Heart right ventricle (tissue), 16 donors: Measurements from ENCODE around the gene PPP1R18. TPM values are rescaled to one million over a fixed set of nuclear protein-coding genes. Genes with fewer than 3 reads are reported as not detected.
A peak's percentile ranks its signal among the peaks of the same experiment; 100 is the strongest.

ENCODE experiments used
- ATAC-seq, 8 donors: fragments of 200-7000 bp; cut with Tn5 transposase; one replicate each; pipeline ENCODE4 v1.9.1; 2020; ENCODE audit warnings: mild to moderate bottlenecking in 8 of 8, moderate library complexity in 8 of 8, moderate number of reproducible peaks in 1 of 8
- DNase-seq, 2 donors: peaks; one replicate each; pipeline ENCODE4 v3.0.0-alpha.2; 2020
- H3K27ac ChIP-seq, 10 donors: fragments of 200-600 bp; sonication (generic) in 2 of 10; one replicate each; pipeline versions ENCODE4 v1.5.0 to v1.8.0; 2020 to 2022; ENCODE audit warnings: mild to moderate bottlenecking in 3 of 10
- H3K27me3 ChIP-seq, 7 donors: fragments of 200-600 bp; one replicate each; pipeline ENCODE4 v1.8.0; 2021 to 2022; ENCODE audit warnings: mild to moderate bottlenecking in 2 of 7
- H3K36me3 ChIP-seq, 9 donors: fragments of 200-600 bp; sonication (generic) in 1 of 9; one replicate each; pipeline versions ENCODE4 v1.5.0 to v1.8.0; 2020 to 2022; ENCODE audit warnings: mild to moderate bottlenecking in 2 of 9
- H3K4me1 ChIP-seq, 9 donors: fragments of 200-600 bp; sonication (generic) in 1 of 9; one replicate each; pipeline versions ENCODE4 v1.5.0 to v1.8.0; 2020 to 2022; ENCODE audit warnings: mild to moderate bottlenecking in 4 of 9
- H3K4me3 ChIP-seq, 10 donors: fragments of 200-600 bp; sonication (generic) in 2 of 10; one replicate each; pipeline versions ENCODE4 v1.5.0 to v1.8.0; 2020 to 2022; ENCODE audit warnings: mild to moderate bottlenecking in 7 of 10, moderate library complexity in 2 of 10
- H3K9me3 ChIP-seq, 11 donors: fragments of 200-600 bp in 10 of 11; sonication (generic) in 2 of 11; one replicate each; pipeline versions ENCODE4 v1.5.0 to v1.8.0; 2013 to 2022; ENCODE audit warnings: mild to moderate bottlenecking in 2 of 11, control low read depth in 1 of 11, moderate library complexity in 1 of 11
- WGBS, 2 donors: extraction: QIAGEN DNeasy Blood & Tissue Kit; methylation state at CpG; one replicate each; pipeline ENCODE4 v1.1.7; 2013; ENCODE audit warnings: inconsistent platforms in 1 of 2; 5-methylcytosine and 5-hydroxymethylcytosine counted together
- intact Hi-C, 10 donors: fragments of 100-400 bp; cut with DNase I; formaldehyde crosslinking; loops; one replicate each; pipeline versions ENCODE4 v1.11.1 to v1.14.2; 2022
- long read RNA-seq, 3 donors: library from polyadenylated mRNA; unstranded; transcript quantifications; one replicate each; pipeline ENCODE4 v2.0.0, GENCODE V29; 2020 to 2021
- polyA plus RNA-seq, 2 donors: library from polyadenylated mRNA; stranded (reverse); fragments of 200-250 nt; gene quantifications; one replicate each; pipeline ENCODE4 v1.2.3, GENCODE V29; 2013
- total RNA-seq, 10 donors: library from RNA; stranded (reverse); fragmentation: NEBNext Ultra II Directional in 3 of 10; extraction: Animal tissue kit (Norgen Biotek cat#: 25700) in 3 of 10; gene quantifications; one replicate each; pipeline versions ENCODE4 v1.2.1 to v1.2.4, GENCODE V29; 2021 to 2023
- TF ChIP-seq, protein P1 (sequence below), 9 donors: fragments of 200-600 bp; sonication (generic) in 2 of 9; IDR thresholded peaks; one replicate each; pipeline versions ENCODE4 v1.5.0 to v1.8.0; 2021 to 2022; ENCODE audit warnings: antibody characterized with exemption in 9 of 9, mild to moderate bottlenecking in 5 of 9, moderate library complexity in 1 of 9
- donor health status: Arrhythmogenic right ventricular cardiomyopathy.
- donor health status: ischemic (EF 13 %, LVEDD 7.1; RV severe dilation, severe dysfunction).
- donor health status: healthy with polysubstance abuse.
- donor health status: DM: no; HTN: yes; CAD: no.
- donor health status: DM: no; HTN: no; CAD: no.
- donor health status: ischemic (EF 25% LVEDD 6.9; RV normal size, moderate dysfunction).
- donor health status: ischemic (EF 25% LVEDD 5.7; RV mildly dilated, moderate dysfunction).
- donor health status: healthy.
- donor health status: DM: yes; HTN: yes; CAD: no.
- donor health status: Ischemic cardiomyopathy.
- donor health status: ischemic (EF 35%, LVEDD 5.7; RV mildly dilated, moderate dysfunction).
- donor health status: nonischemic (EF 11% LVEDD 7.7; RV severe dilation, severe dysfunction).
- donor health status: DM: yes; HTN: yes; CAD: no.
- donor health status: PGD.
- donor health status: ischemic (EF 29% LVEDD 5.4; RV normal size, mild dysfunction).
- donor health status: nonischemic (EF 23%, LVEDD 6.1; RV moderate dilation, normal function).

PPP1R18 gene, protein sequence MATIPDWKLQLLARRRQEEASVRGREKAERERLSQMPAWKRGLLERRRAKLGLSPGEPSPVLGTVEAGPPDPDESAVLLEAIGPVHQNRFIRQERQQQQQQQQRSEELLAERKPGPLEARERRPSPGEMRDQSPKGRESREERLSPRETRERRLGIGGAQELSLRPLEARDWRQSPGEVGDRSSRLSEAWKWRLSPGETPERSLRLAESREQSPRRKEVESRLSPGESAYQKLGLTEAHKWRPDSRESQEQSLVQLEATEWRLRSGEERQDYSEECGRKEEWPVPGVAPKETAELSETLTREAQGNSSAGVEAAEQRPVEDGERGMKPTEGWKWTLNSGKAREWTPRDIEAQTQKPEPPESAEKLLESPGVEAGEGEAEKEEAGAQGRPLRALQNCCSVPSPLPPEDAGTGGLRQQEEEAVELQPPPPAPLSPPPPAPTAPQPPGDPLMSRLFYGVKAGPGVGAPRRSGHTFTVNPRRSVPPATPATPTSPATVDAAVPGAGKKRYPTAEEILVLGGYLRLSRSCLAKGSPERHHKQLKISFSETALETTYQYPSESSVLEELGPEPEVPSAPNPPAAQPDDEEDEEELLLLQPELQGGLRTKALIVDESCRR
- total RNA-seq (10 to 100 TPM in 9 of 10 donors, 1 to 10 TPM in 1; 8.2 to 47.7 (median 16.4) TPM), polyA plus RNA-seq (10 to 100 TPM; 24.5 to 35.4 TPM)
- long read RNA-seq, donor 1, partial matches to known transcripts, result 1 of 3 reads
- long read RNA-seq, donor 1, other reads (novel, unspliced or antisense), result 0 of 3 reads
- long read RNA-seq, donor 2, partial matches to known transcripts, result 4 of 6 reads
- long read RNA-seq, donor 2, other reads (novel, unspliced or antisense), result 0 of 6 reads
- long read RNA-seq, donor 3, partial matches to known transcripts, result 2 of 7 reads
- long read RNA-seq, donor 3, other reads (novel, unspliced or antisense), result 0 of 7 reads

DNA sequence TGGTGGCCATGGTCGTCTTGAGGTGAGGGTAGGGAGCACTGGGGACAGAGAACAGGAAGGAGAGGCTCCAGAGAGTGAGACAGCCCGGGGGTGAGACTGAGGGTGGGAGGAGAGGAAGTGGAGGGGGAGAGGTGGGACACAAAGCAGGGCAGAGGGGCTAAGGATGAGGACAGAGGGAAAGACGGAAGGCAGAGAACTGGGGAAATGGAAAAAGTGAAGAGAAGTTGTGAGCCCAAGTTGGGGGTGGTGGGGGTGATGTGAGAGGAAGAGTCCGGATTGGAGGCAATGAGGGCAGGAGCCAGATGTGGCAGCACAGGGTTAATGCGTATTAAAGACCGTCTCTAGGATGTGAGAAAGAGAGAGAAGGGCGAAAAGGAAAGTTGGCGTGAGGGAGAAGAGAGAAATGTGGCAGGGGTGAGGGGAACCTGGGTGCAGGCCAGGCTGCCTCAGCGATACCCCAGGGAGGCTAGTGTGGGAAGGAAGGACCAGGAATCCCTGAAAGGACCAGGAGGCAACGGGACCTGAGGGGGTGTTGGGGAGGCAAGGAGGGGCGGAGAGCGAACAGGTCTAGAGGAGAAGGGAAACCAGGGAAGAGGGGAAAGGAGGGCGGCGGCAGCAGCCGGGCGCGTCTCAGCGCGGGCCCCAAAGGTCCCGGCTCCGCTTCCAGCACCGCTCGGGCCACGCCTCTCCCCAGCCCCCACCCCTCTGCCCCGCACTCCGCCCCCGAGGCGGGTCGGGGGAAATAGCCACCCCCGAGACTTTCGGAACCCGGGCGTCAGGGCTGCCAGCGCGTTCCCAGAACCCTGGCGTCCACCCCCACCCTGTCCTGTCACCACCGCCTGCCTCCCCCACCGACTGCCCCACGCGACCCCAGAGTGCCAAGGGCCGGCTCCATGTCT is at the start of gene PPP1R18:
PPP1R18 (minus strand) TSS at position 637 of the 899 bp plus-strand sequence; CDS start at position 10, 627 bp downstream.
- H3K36me3 ChIP-seq, result peaks cover 0 to 12% (median 0%) of the 10 kb centered on the region in 9 donors
- no peaks in the 10 kb centered on the region for H3K9me3 ChIP-seq
- peaks cover 25 to 83% (median 62%) of the 10 kb centered on the region in 9 donors for H3K4me1 ChIP-seq
- intact Hi-C loops, result loop anchor here in 6 of 10 donors (2.0 to 10.0 kb wide), 3 partner anchors 35 to 199 kb away; partner anchors contain the start of genes TUBB (in 5 of the 6), DDR1 (in 1 of the 6), MRPS18B (in 1 of the 6) and PPP1R10 (in 1 of the 6)
- WGBS, 2 donors, result 3 to 5% methylated on average over 31 to 41 of the region's 41 CpGs
- H3K27ac ChIP-seq, result peak within 1 kb of the TSS; percentile 94 to 100 (median 98)
- ATAC-seq (peak; percentile 50 to 74 (median 65)), DNase-seq (peak; percentile 87 to 90)
- H3K4me3 ChIP-seq, result peak within 1 kb of the TSS; percentile 44 to 90 (median 80)
- TF ChIP-seq, protein P1, sequence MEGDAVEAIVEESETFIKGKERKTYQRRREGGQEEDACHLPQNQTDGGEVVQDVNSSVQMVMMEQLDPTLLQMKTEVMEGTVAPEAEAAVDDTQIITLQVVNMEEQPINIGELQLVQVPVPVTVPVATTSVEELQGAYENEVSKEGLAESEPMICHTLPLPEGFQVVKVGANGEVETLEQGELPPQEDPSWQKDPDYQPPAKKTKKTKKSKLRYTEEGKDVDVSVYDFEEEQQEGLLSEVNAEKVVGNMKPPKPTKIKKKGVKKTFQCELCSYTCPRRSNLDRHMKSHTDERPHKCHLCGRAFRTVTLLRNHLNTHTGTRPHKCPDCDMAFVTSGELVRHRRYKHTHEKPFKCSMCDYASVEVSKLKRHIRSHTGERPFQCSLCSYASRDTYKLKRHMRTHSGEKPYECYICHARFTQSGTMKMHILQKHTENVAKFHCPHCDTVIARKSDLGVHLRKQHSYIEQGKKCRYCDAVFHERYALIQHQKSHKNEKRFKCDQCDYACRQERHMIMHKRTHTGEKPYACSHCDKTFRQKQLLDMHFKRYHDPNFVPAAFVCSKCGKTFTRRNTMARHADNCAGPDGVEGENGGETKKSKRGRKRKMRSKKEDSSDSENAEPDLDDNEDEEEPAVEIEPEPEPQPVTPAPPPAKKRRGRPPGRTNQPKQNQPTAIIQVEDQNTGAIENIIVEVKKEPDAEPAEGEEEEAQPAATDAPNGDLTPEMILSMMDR (IDR thresholded peaks at IDR 0.05), result no peak
- H3K27me3 ChIP-seq, result no peaks in the 10 kb centered on the region

DNA sequence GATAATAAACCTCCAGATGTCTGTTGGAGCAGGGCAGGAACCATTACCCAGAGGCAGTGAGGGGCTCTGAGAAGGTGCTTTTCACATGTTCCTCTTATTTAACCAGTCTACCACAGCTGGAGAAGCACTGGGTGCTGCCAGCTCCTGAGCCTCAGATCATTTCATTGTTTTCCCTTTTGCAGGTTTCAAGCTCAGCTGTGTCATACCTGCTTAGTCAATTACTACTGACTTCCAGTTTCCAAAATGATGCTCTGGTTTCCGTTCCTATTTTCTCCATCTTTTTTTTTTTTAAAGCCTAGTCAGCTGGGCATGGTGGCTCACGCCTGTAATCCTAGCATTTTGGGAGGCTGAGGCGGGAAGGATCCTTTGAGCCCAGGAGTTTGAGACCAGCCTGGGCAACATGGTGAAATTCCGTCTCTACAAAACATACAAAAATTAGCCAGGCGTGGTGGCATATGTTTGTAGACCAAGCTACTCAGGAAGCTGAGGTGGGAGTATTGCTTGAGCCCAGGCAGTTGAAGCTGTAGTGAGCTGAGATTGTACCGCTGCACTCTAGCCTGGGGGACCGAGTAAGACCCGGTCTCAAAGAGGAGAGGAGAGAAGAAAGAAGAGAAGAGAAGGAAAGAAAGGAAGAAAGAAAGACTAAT is 49.3 kb upstream of the PPP1R18 start:
- Histone ChIP-seq H3K4me1 (peaks cover 6 to 68% (median 56%) of the 10 kb centered on the region in 9 donors), H3K27me3 (no peaks in the 10 kb centered on the region), H3K27ac (peak overlapping the region in 2 of 10 donors; percentile 31 to 70), H3K4me3 (no peak overlapping the region), H3K36me3 (peaks cover 0 to 100% (median 61%) of the 10 kb centered on the region in 9 donors), H3K9me3 (no peaks in the 10 kb centered on the region)
- 85 to 88% methylated on average over 8 of the region's 8 CpGs for WGBS, 2 donors
- DNase-seq (no peak), ATAC-seq (no peak)
- TF ChIP-seq, protein P1 (IDR thresholded peaks at IDR 0.05), result no peak
- intact Hi-C loops, result loop anchor here in 2 of 10 donors (10.0 kb wide), 2 partner anchors 89 to 149 kb away; partner anchors contain the start of gene DDR1 (in 1 of the 2)

DNA sequence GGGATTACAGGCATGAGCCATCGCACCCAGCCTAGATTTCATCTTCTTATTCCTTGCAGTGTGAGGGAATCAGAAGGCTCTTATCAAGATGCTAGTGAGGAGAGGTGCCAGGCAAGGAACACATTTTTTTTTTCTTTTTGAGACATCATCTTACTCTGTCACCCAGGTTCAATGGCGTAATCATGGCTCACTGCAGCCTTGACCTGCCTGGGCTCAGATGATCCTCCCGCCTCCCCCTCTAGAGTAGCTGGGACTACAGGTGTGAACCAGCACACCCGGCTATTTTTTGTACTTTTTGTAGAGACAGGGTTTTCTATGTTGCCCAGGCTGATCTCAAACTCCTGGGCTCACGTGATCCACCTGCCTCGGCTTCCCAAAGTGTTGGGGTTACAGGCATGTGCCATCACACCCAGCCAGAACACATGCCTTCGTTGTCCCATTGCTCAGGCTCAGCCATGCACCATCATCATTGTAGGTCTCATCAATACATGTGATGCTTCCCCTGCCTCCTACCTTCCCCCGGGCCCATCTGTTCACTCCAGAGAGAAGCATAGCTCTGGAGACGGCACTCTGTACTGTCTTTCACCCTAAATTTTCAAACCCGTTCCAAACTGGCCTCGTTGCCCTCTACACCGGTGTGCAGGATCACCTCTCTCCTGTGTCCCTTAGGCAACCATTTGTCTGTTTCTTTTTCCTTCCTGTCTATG is 45.9 kb upstream of the PPP1R18 start:
- Histone ChIP-seq H3K4me1 (peaks cover 6 to 40% (median 31%) of the 10 kb centered on the region in 9 donors), H3K27me3 (no peaks in the 10 kb centered on the region), H3K36me3 (peaks cover 0 to 100% (median 61%) of the 10 kb centered on the region in 9 donors), H3K27ac (no peak overlapping the region), H3K4me3 (no peak overlapping the region), H3K9me3 (no peaks in the 10 kb centered on the region)
- TF ChIP-seq, protein P1 (IDR thresholded peaks at IDR 0.05), result no peak
- no peak for DNase-seq
- intact Hi-C loops, result loop anchor here in 2 of 10 donors (10.0 kb wide), 2 partner anchors 92 to 152 kb away; partner anchors contain the start of gene DDR1 (in 1 of the 2)
- no peak for ATAC-seq
- 91 to 94% methylated on average over 12 of the region's 12 CpGs for WGBS, 2 donors
